Hindlimb muscle (tissue), 1 donor: ENCODE measurements around the gene CATSPER1. TPM values are rescaled to one million over a fixed set of nuclear protein-coding genes. Genes with fewer than 3 reads are reported as not detected.
"Not testable (repeated sequence)": the region's sequence is repeated elsewhere in the genome, so short reads cannot be mapped to it uniquely, and the experiment has no call there.

ENCODE experiments used
- DNase-seq: peaks from one replicate; pipeline ENCODE4 v3.0.0-alpha.2; 2013
- polyA plus RNA-seq: library from polyadenylated mRNA; unstranded; fragments of 120-200 nt; gene quantifications from one replicate; pipeline ENCODE4 v1.2.1, GENCODE V29; 2013; ENCODE audit not compliant: insufficient read length

The CATSPER1 gene
- polyA plus RNA-seq, 1 donor = 0.12 TPM

GRCh38 chr11:66051766-66052663 lies 25.7 kb upstream of the CATSPER1 start, which contains the start of gene SF3B2:
SF3B2 (plus strand) TSS chr11:66052364; CDS start chr11:66052385, 21 bp downstream.
- peak; percentile 98 for DNase-seq

GRCh38 chr11:66051371-66051765 lies 25.1 kb upstream of the CATSPER1 start:
- DNase-seq = no peak

GRCh38 chr11:66050581-66051231 lies 24.4 kb upstream of the CATSPER1 start:
- DNase-seq = no peak

- no peak for DNase-seq
Observed at GRCh38 chr11:66048547-66049323, 22.5 kb upstream of the CATSPER1 start, which contains the start of gene GAL3ST3. GAL3ST3 (minus strand) TSS chr11:66049161; CDS start chr11:66045415, 3,746 bp downstream.

GRCh38 chr11:66047541-66048365 lies 21.5 kb upstream of the CATSPER1 start:
- DNase-seq = no peak

GRCh38 chr11:66046901-66047300 lies 20.6 kb upstream of the CATSPER1 start:
- no peak for DNase-seq

- peak; percentile 70 for DNase-seq
Observed at GRCh38 chr11:66045177-66045639, 18.9 kb upstream of the CATSPER1 start.

GRCh38 chr11:66044757-66045156 lies 18.5 kb upstream of the CATSPER1 start:
- DNase-seq = no peak

GRCh38 chr11:66042996-66043906 lies 17.0 kb upstream of the CATSPER1 start:
- DNase-seq = no peak

GRCh38 chr11:66042227-66042995 lies 16.1 kb upstream of the CATSPER1 start:
- no peak for DNase-seq

- DNase-seq = no peak
Observed at GRCh38 chr11:66039765-66040164, 13.5 kb upstream of the CATSPER1 start.

- no peak for DNase-seq
Observed at GRCh38 chr11:66037327-66037726, 11.0 kb upstream of the CATSPER1 start.

GRCh38 chr11:66036334-66036710 lies 10.0 kb upstream of the CATSPER1 start:
- DNase-seq = no peak

- no peak for DNase-seq
Observed at GRCh38 chr11:66035653-66036333, 9.5 kb upstream of the CATSPER1 start.

- DNase-seq = no peak
Observed at GRCh38 chr11:66032957-66033735, 6.9 kb upstream of the CATSPER1 start.

- DNase-seq = not testable (repeated sequence)
Observed at GRCh38 chr11:66023186-66023440, 3.2 kb downstream of the CATSPER1 start.

GRCh38 chr11:66022401-66023185 lies 3.7 kb downstream of the CATSPER1 start:
- DNase-seq = peak; percentile 51
